Neural cell (in vitro differentiated cells): ENCODE measurements around the gene KRT83. TPM values are rescaled to one million over a fixed set of nuclear protein-coding genes. Genes with fewer than 3 reads are reported as not detected.

ENCODE experiments used
- H2AFZ ChIP-seq: fragments of 200-600, 300-800 bp; sonication (generic), shearing (Covaris generic); 2 replicates; pipeline ENCODE4 v1.6.0; 2014; ENCODE audit warnings: low read depth, mild to moderate bottlenecking, antibody characterized with exemption, low read length, moderate library complexity
- H3F3A ChIP-seq: fragments of 200-600 bp; shearing (Covaris generic); 2 replicates; pipeline ENCODE4 v1.6.1; 2016; ENCODE audit warnings: mild to moderate bottlenecking, moderate library complexity, mixed read lengths, antibody characterized with exemption, low read length; ENCODE audit not compliant: insufficient read depth, poor library complexity, severe bottlenecking
- H3K27ac ChIP-seq: fragments of 200-600, 300-800 bp; sonication (generic), shearing (Covaris generic); 2 replicates; pipeline ENCODE4 v1.5.1; 2014; ENCODE audit warnings: mild to moderate bottlenecking, low read length, moderate library complexity
- H3K27me3 ChIP-seq: fragments of 300-800, 200-600 bp; sonication (generic), shearing (Covaris generic); 2 replicates; pipeline ENCODE4 v1.6.0; 2014; ENCODE audit warnings: mild to moderate bottlenecking, low read depth, low read length, moderate library complexity; ENCODE audit not compliant: insufficient read depth
- H3K36me3 ChIP-seq: fragments of 300-800, 200-600 bp; sonication (generic), shearing (Covaris generic); 2 replicates; pipeline ENCODE4 v1.5.1; 2014; ENCODE audit warnings: mild to moderate bottlenecking, antibody characterized with exemption, low read length, moderate library complexity; ENCODE audit not compliant: insufficient read depth
- H3K4me2 ChIP-seq: fragments of 300-800, 200-600 bp; sonication (generic), shearing (Covaris generic); 2 replicates; pipeline ENCODE4 v1.6.0; 2014; ENCODE audit warnings: mild to moderate bottlenecking, low read length
- H3K4me3 ChIP-seq: fragments of 300-800, 200-600 bp; sonication (generic), shearing (Covaris generic); 2 replicates; pipeline ENCODE4 v1.5.1; 2014; ENCODE audit warnings: mild to moderate bottlenecking, low read length, moderate library complexity
- H3K79me2 ChIP-seq: fragments of 200-600 bp; shearing (Covaris generic); replicated peaks from 2 replicates; pipeline ENCODE4 v1.6.0; 2014; ENCODE audit warnings: mild to moderate bottlenecking, low read length, moderate library complexity; ENCODE audit not compliant: insufficient read depth
- H3K9ac ChIP-seq: fragments of 300-800, 200-600 bp; sonication (generic), shearing (Covaris generic); 2 replicates; pipeline ENCODE4 v1.6.1; 2016; ENCODE audit warnings: mild to moderate bottlenecking, low read length, mixed read lengths
- H3K9me2 ChIP-seq: fragments of 200-600 bp; shearing (Covaris generic); 2 replicates; pipeline ENCODE4 v1.6.1; 2016; ENCODE audit warnings: mild to moderate bottlenecking, low read length, mixed read lengths; ENCODE audit not compliant: insufficient read depth
- H3K9me3 ChIP-seq: fragments of 200-600, 300-800 bp; sonication (generic), shearing (Covaris generic); 2 replicates; pipeline ENCODE4 v1.6.1; 2016; ENCODE audit warnings: mild to moderate bottlenecking, mixed run types, low read length, moderate library complexity, mixed read lengths
- H4K20me1 ChIP-seq: fragments of 200-600 bp; shearing (Covaris generic); 2 replicates; pipeline ENCODE4 v1.6.1; 2016; ENCODE audit warnings: mild to moderate bottlenecking, mixed run types; ENCODE audit not compliant: insufficient read depth
- CTCF ChIP-seq: fragments of 450-650 bp; IDR thresholded peaks from 2 replicates; pipeline ENCODE4 v1.5.1; 2014; ENCODE audit warnings: antibody characterized with exemption, mild to moderate bottlenecking, moderate library complexity; ENCODE audit not compliant: poor library complexity, severe bottlenecking
- EP300 ChIP-seq: fragments of 450-650 bp; conservative IDR thresholded peaks from 2 replicates; pipeline ENCODE4 v1.6.1; 2014; ENCODE audit warnings: antibody characterized with exemption, mild to moderate bottlenecking, moderate library complexity; ENCODE audit not compliant: poor library complexity, severe bottlenecking
- EZH2 ChIP-seq: fragments of 200-600, 300-800 bp; shearing (Covaris generic), sonication (generic); IDR thresholded peaks from 2 replicates; pipeline ENCODE4 v1.6.1; 2014; ENCODE audit warnings: antibody characterized with exemption, low read length, borderline replicate concordance, mild to moderate bottlenecking; ENCODE audit not compliant: insufficient read depth, poor library complexity, severe bottlenecking
- MXI1 ChIP-seq: fragments of 450-650 bp; conservative IDR thresholded peaks from 2 replicates; pipeline ENCODE4 v1.6.1; 2014; ENCODE audit warnings: antibody characterized with exemption, mild to moderate bottlenecking; ENCODE audit not compliant: poor library complexity, severe bottlenecking
- POLR2AphosphoS5 ChIP-seq: IDR thresholded peaks from 2 replicates; pipeline ENCODE4 v1.6.1; 2012
- RAD21 ChIP-seq: fragments of 450-650 bp; conservative IDR thresholded peaks from 2 replicates; pipeline ENCODE4 v1.6.1; 2014; ENCODE audit warnings: antibody characterized with exemption, mild to moderate bottlenecking, moderate library complexity
- REST ChIP-seq: IDR thresholded peaks from 2 replicates; pipeline ENCODE4 v1.6.1; 2012; ENCODE audit warnings: borderline replicate concordance
- SMC3 ChIP-seq: fragments of 450-650 bp; conservative IDR thresholded peaks from 2 replicates; pipeline ENCODE4 v1.6.1; 2014; ENCODE audit warnings: antibody characterized with exemption, mild to moderate bottlenecking, moderate library complexity; ENCODE audit not compliant: poor library complexity
- TAF1 ChIP-seq: IDR thresholded peaks from 2 replicates; pipeline ENCODE4 v1.6.1; 2012; ENCODE audit warnings: low read depth
- polyA plus RNA-seq: library from polyadenylated mRNA; depleted of rRNA; stranded (reverse); fragments of >200 nt; gene quantifications from 2 replicates; pipeline ENCODE4 v1.2.3, GENCODE V29; 2014

Gene KRT83
- polyA plus RNA-seq, 1 donor from 2014 or later, result not detected

- no peak overlapping the region for H3K27ac ChIP-seq
- H3K36me3 ChIP-seq, result no peaks in the 10 kb centered on the region
- no peaks in the 10 kb centered on the region for H4K20me1 ChIP-seq
- H3K79me2 ChIP-seq, result no peaks in the 10 kb centered on the region
- no peaks in the 10 kb centered on the region for H3K9me2 ChIP-seq
- no peaks in the 10 kb centered on the region for H3K9me3 ChIP-seq
- no peak overlapping the region for H3K4me2 ChIP-seq
- H3F3A ChIP-seq, result no peaks in the 10 kb centered on the region
- no peaks in the 10 kb centered on the region for H3K27me3 ChIP-seq
- no peak overlapping the region for H3K4me3 ChIP-seq
- H2AFZ ChIP-seq, result no peak overlapping the region
- TF ChIP-seq POLR2AphosphoS5 (no peak), TAF1 (no peak), CTCF (no peak), EZH2 (no peak), MXI1 (no peak), SMC3 (no peak), EP300 (no peak), REST (no peak), RAD21 (no peak)
- H3K9ac ChIP-seq, result no peak overlapping the region
These were observed 2.9 kb upstream of the KRT83 start for GRCh38 chr12:52324153-52324444.

GRCh38 chr12:52323416-52324152 is 2.4 kb upstream of the KRT83 start:
- H3K4me2 ChIP-seq, result no peak overlapping the region
- H4K20me1 ChIP-seq, result no peaks in the 10 kb centered on the region
- H2AFZ ChIP-seq, result no peak overlapping the region
- H3K27me3 ChIP-seq, result no peaks in the 10 kb centered on the region
- H3K9me2 ChIP-seq, result no peaks in the 10 kb centered on the region
- H3K79me2 ChIP-seq, result no peaks in the 10 kb centered on the region
- H3K4me3 ChIP-seq, result no peak overlapping the region
- no peak overlapping the region for H3K9ac ChIP-seq
- no peak overlapping the region for H3K27ac ChIP-seq
- no peaks in the 10 kb centered on the region for H3K9me3 ChIP-seq
- no peaks in the 10 kb centered on the region for H3K36me3 ChIP-seq
- H3F3A ChIP-seq, result no peaks in the 10 kb centered on the region
- TF ChIP-seq REST, result no peak
- TF ChIP-seq EZH2, result no peak
- TF ChIP-seq POLR2AphosphoS5, result no peak
- TF ChIP-seq EP300, result no peak
- TF ChIP-seq MXI1, result no peak
- no peak for TF ChIP-seq TAF1
- no peak for TF ChIP-seq RAD21
- TF ChIP-seq CTCF, result no peak
- TF ChIP-seq SMC3, result no peak
